GM11168 (cell line): Measurements from ENCODE around the gene MAPK10.

Source experiments
- in situ Hi-C: fragments of 300-500 bp; cut with MboI; formaldehyde crosslinking; loops from one replicate; pipeline ENCODE4 v1.12.0; 2022; ENCODE audit warnings: low sequenced_read_pairs; ENCODE audit not compliant: unreplicated experiment

The MAPK10 gene

GRCh38 chr4:86359944-86360478, at the start of gene MAPK10:
MAPK10 (minus strand) TSS chr4:86360053.
- in situ Hi-C loops = no loop called here

- in situ Hi-C loops = no loop called here
Observed at GRCh38 chr4:86403575-86403974, 43.7 kb upstream of the MAPK10 start.

DNA sequence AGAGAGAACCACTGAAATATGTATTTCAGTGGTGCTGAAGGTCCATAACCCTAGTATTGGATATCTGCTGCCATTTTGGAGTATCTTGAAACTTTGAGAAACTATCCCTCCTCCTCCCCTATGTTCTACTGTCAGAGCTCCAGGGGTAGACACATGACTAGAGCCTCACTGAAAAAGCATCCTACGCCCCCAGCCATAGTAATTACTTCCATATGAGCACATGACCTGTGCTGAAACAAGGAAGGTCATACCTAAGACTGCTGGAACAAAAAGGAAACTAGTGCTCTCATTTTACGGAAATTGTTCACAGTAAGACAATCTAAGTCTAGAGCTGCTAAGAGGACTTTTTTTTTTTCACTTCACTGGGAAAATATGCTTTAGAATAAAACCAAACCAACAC, 42.0 kb upstream of the MAPK10 start:
- in situ Hi-C loops = no loop called here

- in situ Hi-C loops = no loop called here
Observed at GRCh38 chr4:86400216-86400615, 40.4 kb upstream of the MAPK10 start.

- in situ Hi-C loops = no loop called here
Observed at GRCh38 chr4:86398187-86398586, 38.3 kb upstream of the MAPK10 start.

DNA sequence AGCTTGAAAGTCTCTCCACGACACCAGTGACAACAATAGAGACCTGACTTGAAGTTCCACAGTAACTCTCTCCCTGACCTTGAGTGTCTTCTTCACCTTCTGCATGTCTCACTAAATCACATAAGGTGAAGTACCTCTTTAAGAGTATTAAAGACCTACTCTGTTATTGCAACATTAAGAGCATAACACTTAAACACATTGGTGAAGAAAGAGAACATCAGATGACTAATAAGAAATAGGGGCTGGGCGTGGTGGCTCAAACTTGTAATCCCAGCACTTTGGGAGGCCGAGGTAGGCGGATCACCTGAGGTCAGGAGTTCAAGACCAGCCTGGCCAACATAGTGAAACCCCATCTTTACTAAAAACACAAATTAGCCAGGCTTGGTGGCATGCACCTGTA, 33.9 kb upstream of the MAPK10 start:
- in situ Hi-C loops = no loop called here

DNA sequence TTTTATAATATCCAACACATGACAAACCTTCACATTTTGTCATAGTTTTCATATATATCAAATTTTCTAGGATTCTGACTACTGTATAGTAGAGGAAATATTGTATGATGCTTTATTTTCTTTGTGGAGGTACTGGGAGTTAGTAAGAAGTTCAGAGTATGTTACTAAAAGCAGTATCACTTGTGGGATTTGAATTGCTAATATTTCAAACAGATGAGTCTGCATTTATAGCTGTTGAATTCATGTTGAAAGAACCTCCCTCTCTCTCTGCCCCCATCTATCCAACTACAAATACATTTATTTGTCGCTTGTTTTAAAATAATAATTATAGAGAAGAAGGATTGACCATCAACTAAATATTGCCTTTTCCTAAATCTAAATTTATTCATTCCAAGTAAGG, 29.8 kb upstream of the MAPK10 start:
- in situ Hi-C loops = no loop called here

DNA sequence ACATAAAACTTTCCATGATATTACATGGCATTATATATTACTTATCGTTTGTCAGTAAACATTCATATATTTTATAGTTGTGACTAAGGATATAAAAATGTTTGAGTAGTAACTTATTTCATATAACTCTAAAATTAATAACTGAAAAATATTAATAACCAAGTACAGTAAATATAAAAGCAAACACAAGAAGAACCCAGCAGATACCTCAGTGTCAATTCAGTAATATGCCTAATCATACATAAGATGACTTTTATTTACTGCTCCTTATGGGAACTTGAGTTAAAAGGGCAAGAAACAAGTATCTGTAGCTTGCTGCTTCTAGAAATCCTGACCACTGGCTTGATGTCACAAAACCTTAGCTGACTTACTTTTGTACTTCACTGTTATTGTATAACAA, 28.4 kb upstream of the MAPK10 start:
- in situ Hi-C loops = no loop called here

- in situ Hi-C loops = no loop called here
Observed at GRCh38 chr4:86386817-86387415, 27.1 kb upstream of the MAPK10 start.

- in situ Hi-C loops = no loop called here
Observed at GRCh38 chr4:86386201-86386600, 26.3 kb upstream of the MAPK10 start.

GRCh38 chr4:86381431-86381830, 21.6 kb upstream of the MAPK10 start:
- in situ Hi-C loops = no loop called here

- in situ Hi-C loops = no loop called here
Observed at GRCh38 chr4:86380181-86380724, 20.4 kb upstream of the MAPK10 start.

DNA sequence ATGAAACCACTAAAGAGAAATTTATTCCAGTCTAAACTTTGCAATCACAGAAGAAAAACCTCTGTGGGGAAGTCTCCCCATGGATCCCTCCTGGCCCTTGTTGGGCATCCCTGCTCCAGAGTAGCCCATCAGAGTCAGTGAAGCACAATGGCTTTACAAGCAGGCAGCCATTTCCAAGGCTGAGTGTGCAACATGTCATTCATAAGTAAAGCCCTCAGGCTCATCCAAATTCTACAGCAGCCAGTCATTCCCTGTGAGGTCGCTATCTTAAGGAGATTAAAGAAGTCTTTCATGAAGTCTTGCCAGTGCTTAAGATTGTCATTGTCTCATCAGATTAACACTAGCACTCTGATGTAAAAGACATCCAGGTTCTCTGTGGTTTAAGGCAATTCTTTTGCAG, 17.0 kb upstream of the MAPK10 start:
- in situ Hi-C loops = no loop called here

DNA sequence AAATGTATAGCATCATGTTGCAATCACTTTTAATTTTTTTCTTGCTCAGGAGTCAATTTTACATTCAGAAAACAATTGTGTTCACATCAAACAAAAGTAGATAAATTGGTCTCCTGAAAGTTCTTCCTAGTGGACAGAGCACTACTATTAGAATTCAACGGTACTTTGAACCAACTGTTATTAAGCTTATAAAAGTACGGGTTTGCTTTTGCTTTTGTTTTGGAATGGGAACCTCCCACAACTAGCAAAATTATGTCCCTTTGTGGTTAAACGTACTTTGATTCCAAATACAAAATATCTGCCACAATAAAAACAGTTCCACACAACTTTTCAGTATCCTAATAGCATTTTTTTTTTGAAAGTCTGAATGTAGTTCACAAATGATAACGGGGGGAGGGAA, 8.6 kb upstream of the MAPK10 start:
- in situ Hi-C loops = no loop called here

DNA sequence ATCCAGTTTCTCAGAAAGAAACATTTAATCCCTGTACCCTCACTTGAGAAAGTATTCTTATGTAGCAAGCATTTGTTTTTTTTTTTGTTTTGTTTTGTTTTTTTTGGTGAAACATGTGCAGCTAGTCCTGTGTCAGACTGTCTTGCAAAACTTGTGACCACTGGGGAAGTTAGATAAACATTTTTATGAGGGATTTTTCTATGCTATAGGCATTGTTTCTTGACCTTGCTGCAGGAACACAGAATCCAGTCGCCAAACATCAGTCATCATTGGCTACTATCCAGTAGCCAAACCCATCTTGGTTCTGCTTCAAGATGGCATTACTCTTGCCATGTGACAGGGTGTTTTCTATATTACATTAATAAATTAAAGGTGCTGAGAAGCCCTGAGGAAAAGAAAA, 7.7 kb upstream of the MAPK10 start:
- in situ Hi-C loops = no loop called here

GRCh38 chr4:86366920-86367319, 7.1 kb upstream of the MAPK10 start:
- in situ Hi-C loops = no loop called here

DNA sequence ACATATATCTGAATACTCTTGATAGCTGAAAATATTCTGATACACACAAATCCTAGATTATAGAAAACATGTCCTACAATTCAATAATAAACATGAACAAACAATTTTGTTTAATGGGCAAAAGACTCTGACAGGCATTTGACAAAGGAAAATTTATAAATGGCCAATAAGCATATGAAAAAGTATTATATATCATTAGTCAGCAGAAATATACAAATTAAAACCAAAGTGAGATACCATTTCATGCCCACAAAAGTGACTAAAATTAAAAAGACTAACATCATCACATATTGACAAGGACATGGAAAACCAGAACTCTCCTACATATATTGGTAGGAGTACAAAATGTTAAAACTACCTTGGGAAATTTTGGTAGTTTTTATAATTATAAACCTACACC, 2.7 kb upstream of the MAPK10 start:
- in situ Hi-C loops = no loop called here

DNA sequence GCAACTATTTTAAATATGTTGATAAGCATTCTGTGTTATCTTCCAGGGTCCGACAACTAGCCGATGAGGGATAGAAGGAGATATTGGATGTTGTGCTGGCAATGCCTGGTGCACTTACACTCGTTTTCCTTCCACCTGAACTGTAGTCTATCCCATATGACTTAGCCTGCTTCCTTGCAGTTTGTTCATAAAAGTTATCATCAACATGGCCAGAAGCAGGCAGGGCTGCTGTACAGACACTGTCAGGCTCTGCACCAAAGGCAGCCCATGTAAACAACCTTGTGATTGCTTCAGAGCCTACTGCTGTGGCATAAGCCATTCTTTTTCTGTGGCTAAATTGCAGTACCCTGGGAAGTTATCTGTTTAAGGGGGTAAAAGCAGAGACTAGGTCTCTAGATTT, 1.6 kb downstream of the MAPK10 start:
- in situ Hi-C loops = no loop called here

- in situ Hi-C loops = no loop called here
Observed at GRCh38 chr4:86357608-86358007, 2.2 kb downstream of the MAPK10 start.

GRCh38 chr4:86356425-86357210, 3.2 kb downstream of the MAPK10 start:
- in situ Hi-C loops = no loop called here

- in situ Hi-C loops = no loop called here
Observed at GRCh38 chr4:86354390-86354789, 5.5 kb downstream of the MAPK10 start.

- in situ Hi-C loops = no loop called here
Observed at GRCh38 chr4:86346320-86346719, 13.5 kb downstream of the MAPK10 start.
